ENCODE measurements around the gene NOC4L.
"Not testable (repeated sequence)": the region's sequence is repeated elsewhere in the genome, so short reads cannot be mapped to it uniquely, and the experiment has no call there.

Gene NOC4L

GRCh38 chr12:132123970-132124765 lies 20.1 kb upstream of the NOC4L start:
- in situ Hi-C loops (cut with MboI; ENCODE audit: low sequenced_read_pairs), result no loop called here

DNA sequence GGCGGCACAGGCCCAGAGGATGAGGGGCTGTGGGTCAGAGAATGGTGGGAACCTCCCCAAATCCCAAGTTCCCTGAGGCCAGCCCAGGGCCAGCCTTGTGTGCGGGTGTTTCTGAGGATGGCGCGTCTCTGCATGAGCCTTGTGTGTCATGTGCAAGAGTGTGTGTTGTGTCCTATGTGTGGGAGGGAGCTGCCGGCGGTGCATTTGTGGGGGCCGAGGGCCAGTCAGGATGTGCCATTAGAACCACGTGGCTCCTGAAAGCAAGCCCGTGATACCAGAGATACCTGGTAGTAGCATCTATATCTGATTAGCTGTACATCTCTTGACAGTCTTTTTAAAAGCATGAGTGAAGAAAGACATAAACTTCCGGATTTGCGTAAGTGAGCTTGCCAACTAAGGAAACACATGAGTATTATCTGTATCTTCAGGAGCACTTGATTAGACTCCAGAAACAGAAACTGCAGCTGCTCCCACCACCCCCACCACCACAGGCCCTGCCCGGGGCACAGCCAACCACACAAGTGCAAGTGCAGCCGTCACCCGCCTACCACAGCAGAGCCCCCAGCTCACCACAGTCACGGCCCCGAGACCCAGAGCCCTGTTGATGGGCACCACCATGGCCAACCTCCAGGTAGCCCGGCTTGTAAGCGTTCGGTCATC lies 19.4 kb upstream of the NOC4L start:
- in situ Hi-C loops (cut with MboI; ENCODE audit: low sequenced_read_pairs), result no loop called here

DNA sequence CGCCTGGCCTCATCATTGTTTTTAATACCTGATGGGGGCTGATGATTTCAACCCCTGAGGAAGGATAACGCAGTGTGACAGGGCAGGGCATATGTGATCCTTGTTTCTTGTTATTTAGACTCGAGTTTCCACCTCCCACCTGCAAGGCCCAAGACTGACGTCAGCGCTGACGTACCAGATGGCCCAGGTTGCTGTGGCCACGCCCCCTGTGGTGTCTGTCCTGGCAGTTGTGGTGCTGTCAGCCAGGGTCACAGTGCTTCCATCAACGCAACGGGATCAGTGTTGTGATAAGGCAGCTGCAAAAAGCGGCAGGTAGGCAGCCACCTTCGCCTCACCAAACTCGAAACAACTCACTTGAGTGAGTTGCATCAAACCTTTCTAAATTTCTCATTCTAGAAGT lies 18.5 kb upstream of the NOC4L start:
- in situ Hi-C loops (cut with MboI; ENCODE audit: low sequenced_read_pairs), result no loop called here

GRCh38 chr12:132127041-132127440 lies 17.2 kb upstream of the NOC4L start:
- in situ Hi-C loops (cut with MboI; ENCODE audit: low sequenced_read_pairs), result no loop called here

- in situ Hi-C loops (cut with MboI; ENCODE audit: low sequenced_read_pairs), result no loop called here
These were observed 15.2 kb upstream of the NOC4L start for GRCh38 chr12:132129007-132129406.

DNA sequence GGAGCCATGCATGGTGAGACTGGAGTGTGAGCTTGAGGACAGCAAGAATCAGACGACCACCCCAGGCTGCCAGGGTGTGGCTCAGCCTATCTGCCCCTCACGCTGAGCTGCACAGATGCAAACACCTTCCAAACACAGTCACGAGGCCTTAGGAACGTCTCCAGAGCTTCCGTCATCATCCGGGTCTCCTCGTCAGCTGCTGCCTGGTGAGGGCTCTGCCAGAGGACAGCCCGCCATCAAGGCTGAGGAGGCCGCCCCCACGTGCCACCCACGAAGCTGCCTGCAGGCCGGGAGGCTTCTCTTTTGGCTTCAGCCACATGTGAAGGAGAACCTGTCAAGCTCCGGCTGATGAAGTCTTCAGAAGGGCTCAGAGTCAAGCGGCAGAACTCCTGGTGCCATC lies 13.6 kb upstream of the NOC4L start:
- in situ Hi-C loops (cut with MboI; ENCODE audit: low sequenced_read_pairs), result no loop called here

DNA sequence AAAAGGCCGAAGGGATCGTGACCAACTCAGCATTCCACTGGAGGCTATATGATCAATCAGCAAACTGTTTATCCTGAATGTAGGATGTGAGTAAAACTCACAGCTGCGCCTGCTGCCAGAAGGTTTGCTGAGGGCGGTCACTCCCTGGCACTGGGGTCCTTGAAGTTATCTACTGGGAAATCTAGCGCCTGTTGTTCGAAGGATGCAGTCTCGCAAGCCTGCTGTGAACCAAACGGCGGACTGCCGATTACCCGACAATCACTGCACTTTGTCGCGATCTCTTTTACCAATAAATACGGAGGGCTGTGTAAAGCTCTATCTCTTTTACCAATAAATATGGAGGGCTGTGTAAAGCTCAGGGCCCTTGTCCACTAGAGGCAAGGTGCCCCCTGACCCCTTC lies 13.0 kb upstream of the NOC4L start:
- in situ Hi-C loops (cut with MboI; ENCODE audit: low sequenced_read_pairs), result no loop called here

GRCh38 chr12:132131952-132132351 lies 12.3 kb upstream of the NOC4L start:
- in situ Hi-C loops (cut with MboI; ENCODE audit: low sequenced_read_pairs), result no loop called here

GRCh38 chr12:132132609-132133430 lies 11.4 kb upstream of the NOC4L start:
- in situ Hi-C loops (cut with MboI; ENCODE audit: low sequenced_read_pairs), result no loop called here

DNA sequence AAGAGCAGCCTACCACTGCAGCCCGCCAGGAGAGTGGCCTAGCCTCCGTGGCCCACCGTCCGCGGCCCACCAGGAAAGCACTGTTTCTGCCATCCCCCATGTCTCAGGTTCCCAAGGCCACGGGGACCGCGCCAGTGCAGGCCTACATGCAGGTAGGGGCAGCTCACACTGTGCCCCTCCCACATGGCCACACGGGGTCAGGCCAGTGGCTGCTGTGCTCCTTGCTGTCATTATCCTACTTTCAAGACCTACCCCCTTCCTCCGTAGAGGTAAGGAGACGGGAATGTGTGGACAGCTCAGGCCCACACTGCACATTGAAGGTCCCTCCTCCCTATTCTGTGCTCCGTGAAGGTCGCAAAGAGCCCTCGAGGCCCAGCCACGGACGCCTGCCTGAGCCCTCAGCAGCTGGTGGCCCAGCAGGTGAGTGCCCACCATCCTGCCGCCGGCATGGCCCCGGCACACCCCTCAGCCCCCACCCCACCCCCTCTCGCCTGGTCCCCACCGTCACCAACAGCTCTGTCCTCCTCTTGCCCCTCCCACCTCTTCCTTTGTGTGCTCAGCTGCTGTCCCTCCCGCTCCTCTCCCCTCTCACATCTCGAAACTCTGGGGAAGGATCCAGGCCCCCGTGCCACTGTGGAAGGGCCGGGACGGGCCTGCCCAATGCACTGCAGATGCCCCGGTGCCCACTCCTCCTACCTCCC lies 10.2 kb upstream of the NOC4L start:
- in situ Hi-C loops (cut with MboI; ENCODE audit: low sequenced_read_pairs), result no loop called here

DNA sequence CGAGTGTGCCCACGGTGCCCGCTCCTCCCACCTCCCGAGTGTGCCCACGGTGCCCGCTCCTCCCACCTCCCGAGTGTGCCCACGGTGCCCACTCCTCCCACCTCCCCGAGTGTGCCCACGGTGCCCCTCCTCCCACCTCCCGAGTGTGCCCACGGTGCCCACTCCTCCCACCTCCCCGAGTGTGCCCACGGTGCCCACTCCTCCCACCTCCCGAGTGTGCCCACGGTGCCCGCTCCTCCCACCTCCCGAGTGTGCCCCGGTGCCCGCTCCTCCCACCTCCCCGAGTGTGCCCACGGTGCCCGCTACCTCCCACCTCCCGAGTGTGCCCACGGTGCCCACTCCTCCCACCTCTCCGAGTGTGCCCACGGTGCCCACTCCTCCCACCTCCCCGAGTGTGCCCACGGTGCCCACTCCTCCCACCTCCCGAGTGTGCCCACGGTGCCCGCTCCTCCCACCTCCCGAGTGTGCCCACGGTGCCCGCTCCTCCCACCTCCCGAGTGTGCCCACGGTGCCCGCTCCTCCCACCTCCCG lies 9.5 kb upstream of the NOC4L start:
- in situ Hi-C loops (cut with MboI; ENCODE audit: low sequenced_read_pairs), result not testable (repeated sequence)

DNA sequence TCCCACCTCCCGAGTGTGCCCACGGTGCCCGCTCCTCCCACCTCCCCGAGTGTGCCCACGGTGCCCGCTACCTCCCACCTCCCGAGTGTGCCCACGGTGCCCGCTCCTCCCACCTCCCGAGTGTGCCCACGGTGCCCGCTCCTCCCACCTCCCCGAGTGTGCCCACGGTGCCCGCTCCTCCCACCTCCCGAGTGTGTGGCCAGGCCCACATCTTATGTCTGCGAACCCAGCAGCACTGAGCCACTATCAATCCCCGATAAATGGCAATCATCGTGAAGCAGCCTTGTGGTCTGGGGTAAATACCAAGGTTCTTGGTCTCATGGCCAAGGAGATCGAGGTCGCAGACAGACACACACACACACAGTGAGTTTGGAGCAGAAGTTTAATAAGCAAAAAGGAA lies 8.0 kb upstream of the NOC4L start:
- in situ Hi-C loops (cut with MboI; ENCODE audit: low sequenced_read_pairs), result not testable (repeated sequence)

GRCh38 chr12:132137483-132138125 lies 6.7 kb upstream of the NOC4L start:
- in situ Hi-C loops (cut with MboI; ENCODE audit: low sequenced_read_pairs), result no loop called here

- in situ Hi-C loops (cut with MboI; ENCODE audit: low sequenced_read_pairs), result no loop called here
These were observed 5.1 kb upstream of the NOC4L start for GRCh38 chr12:132138941-132139871.

DNA sequence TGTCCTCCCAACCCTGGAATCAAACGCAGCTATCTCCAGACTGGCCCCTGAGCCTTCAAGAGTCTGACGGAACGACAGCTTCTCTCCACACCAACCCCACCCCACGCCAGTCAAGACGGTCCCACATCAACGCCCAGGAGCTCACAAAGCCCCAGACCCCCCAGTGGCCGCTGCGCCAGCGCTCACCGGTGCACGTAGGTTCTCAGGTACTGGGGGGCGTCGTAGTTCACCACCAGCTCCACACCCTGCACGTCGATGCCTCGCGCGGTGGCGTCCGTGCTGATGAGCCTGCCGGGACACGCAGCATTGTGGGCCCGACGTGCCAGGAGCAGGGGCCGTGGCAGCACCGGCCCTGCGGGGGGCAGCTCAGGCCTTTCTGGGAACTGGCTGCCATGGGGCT lies 4.3 kb upstream of the NOC4L start:
- in situ Hi-C loops (cut with MboI; ENCODE audit: low sequenced_read_pairs), result no loop called here

GRCh38 chr12:132140501-132140900 lies 3.8 kb upstream of the NOC4L start:
- in situ Hi-C loops (cut with MboI; ENCODE audit: low sequenced_read_pairs), result no loop called here

- in situ Hi-C loops (cut with MboI; ENCODE audit: low sequenced_read_pairs), result no loop called here
These were observed 3.1 kb upstream of the NOC4L start for GRCh38 chr12:132140918-132141841.

GRCh38 chr12:132141976-132142678 lies 2.1 kb upstream of the NOC4L start:
- in situ Hi-C loops (cut with MboI; ENCODE audit: low sequenced_read_pairs), result no loop called here

Measured in HL-60/S4 (cell line).